GM19238 (cell line): Measurements from ENCODE around the gene TMEM223.
"Not testable (repeated sequence)": the region's sequence is repeated elsewhere in the genome, so short reads cannot be mapped to it uniquely, and the experiment has no call there.

Experiments
- DNase-seq: peaks from one replicate; pipeline ENCODE4 v3.0.0; 2011; ENCODE audit warnings: low spot score; ENCODE audit not compliant: insufficient read length

Gene TMEM223

DNA sequence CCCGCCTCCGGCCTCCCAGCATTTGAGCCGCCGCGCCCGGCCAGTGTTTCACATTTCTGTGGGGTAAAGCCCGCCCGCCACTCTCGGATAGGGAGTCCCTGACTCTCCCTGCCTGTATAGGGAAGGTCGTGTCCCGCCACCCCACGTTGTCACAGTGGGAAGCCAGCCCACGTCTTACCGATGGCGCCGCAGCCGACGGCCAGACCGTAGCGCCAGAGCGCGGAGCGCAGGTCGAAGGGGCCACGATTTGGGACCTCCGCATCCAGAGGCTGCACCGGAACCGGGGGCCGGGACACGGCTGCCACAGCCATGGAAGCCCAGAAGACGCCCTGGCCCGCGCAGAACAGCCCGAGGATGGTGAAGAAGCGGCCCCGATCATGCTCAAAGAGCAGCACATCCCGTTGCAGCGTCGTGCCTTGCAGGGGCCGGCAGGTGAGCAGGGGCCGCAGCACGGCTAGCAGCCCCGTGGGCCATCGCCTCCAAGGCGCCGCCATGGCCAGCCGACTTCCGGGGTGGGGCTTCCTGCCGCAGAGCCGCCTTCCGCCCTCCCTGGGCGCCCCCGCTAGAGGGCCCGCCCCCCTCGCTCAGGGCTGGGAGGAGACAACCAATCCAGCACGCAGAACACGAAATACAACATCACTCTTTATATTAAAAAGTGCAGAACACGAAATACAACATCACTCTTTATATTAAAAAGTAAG, at the start of gene TMEM223:
TSS of gene TMEM223 (minus strand) at position 506 of the 701 bp plus-strand sequence. CDS start at position 494, 12 bp downstream.
- DNase-seq = peak; percentile 91

- not testable (repeated sequence) for DNase-seq
Observed at GRCh38 chr11:62840721-62841360, 49.0 kb upstream of the TMEM223 start.

DNA sequence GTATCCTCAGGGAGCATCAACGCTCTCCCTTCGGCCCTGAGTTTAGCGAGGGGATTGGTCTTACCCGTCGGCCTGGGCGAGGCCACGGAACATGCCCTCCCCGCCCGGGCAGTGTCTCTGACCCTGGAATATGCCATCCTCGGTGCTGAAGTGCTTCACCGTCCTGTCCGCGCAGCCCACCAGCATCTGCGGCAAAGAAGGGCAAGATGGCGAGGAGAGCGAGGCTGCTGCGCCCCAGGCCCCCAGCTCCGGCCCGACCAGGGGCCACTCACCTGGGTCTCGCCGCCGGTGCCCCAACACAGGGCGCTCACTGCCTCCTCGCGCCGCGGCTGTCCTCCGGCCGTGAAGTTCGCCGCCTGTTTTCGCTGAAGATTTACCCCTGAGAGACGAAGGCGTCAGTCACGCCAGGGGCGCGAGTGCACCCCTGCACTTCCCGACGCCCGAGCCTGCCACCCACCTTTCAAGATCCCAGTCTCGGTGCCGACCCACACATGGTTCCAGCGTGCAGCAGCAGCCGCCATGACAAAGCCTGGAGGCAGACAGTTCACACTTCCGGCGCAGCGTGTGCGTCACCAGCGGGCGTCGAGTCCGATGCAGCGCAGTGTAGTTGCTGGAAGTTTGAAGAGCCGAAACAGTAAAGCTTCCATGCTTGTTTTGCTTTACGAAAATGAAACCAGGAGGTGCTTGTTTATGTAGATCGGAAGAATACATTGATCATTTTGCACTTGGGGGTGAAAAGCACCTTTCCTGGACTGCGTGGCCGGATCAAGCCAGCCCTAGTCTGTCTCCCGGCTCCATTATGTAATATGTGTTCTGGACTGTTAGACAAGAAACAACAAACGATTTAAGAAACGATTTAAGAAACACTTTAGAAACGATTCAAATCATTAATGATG, 47.5 kb upstream of the TMEM223 start, which contains the start of gene WDR74:
TSS of gene WDR74 (minus strand) at position 541 of the 896 bp plus-strand sequence. CDS start at position 521, 20 bp downstream.
- DNase-seq = peak; percentile 81

DNA sequence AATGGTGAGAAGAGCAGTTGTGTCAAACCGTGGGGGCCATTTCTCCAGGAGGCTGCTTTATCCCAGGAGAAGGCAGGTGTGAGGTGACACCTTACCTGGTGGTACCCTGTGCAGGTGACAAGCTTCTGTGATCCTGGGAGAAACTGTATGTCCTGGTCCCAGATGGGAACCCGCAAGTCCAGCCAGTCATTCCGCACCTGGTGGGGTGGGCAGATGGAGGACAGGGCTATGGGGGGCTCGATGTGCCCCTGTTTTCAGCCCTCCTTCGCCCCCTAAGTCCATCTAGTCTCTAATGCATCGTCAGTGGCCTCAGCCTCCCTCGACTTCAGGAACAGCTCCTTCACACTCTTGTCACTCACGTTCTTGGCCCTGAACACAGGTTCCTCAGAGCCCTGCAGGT, 43.5 kb upstream of the TMEM223 start:
- no peak for DNase-seq

GRCh38 chr11:62832336-62833234, 40.8 kb upstream of the TMEM223 start, which contains the start of gene TEX54:
TSS of gene TEX54 (minus strand) at chr11:62832841.
- no peak for DNase-seq

DNA sequence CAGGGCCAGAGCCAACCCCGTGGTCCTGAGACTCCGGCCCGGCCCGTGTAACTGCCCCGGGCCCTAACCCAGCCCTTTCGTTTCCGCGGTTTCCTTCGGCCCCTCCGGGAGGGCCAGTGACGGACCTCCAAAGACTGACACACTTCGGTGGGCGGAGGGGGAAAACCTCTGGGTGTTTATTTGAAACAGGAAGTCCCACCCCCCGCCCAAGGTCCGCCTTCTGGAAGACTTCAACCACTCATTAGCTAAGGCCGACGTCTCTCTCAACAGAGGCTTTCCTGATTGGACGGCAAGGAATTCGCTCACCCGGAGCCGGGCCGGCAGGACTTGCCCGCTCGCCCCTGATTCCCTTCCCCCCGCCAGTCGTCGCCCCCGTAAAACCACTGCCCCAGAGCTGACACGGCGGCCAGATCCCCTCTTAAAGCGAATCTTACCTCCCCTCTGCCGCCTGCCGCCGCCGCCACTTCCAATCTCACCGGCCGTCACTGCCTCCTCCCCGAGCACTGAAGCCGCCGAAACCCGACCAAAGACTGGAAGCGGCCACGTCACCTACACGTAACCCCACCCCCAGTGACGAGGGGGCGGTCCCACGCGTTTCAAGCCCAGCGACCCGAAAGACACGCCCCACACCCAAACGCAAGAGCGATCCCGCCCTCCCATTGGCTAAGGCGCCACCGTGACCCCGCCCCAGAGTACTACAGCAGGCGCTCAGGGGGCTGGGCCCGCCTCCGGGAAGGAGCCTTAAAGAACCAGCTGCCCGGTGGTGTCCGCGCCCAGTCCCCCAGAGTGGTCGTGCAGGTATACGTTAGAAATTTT, 39.9 kb upstream of the TMEM223 start, which contains the start of gene STX5:
TSS of gene STX5 (minus strand) at position 532 of the 816 bp plus-strand sequence. CDS start 808 bp downstream, outside the sequence.
- DNase-seq = peak; percentile 91

DNA sequence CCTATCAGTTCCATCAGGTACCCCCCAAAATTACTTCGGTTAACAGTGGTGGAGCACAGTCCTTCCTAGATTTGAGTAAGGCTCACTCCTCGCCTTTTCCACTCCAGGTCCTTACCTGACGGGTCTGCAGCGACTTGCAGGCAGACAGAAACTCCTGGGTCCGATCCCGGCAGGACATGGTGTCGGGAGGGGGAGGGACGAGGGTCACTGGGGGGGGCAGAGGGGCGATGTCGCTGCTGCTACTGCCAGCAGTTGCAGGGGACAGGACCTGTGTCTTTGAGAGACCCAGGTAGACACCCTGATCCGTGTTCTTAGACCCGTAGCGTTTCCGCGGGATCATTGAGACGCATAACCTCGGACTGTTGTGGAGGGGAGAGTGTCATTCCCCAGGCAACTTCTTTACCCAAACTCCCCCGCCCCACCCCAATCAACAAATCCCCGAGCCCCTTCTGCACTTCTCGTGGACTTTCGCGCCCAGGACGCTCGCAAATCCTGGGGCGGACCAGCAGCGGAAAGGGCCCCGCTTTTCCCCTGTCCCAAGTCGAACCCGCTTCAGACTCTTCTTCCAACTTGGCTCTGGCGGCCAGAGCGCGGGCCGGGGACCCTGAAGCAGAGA, 39.2 kb upstream of the TMEM223 start:
- DNase-seq = no peak

- DNase-seq = not testable (repeated sequence)
Observed at GRCh38 chr11:62828130-62828529, 36.3 kb upstream of the TMEM223 start.

GRCh38 chr11:62823677-62824076, 31.9 kb upstream of the TMEM223 start:
- DNase-seq = no peak

- no peak for DNase-seq
Observed at GRCh38 chr11:62817129-62817528, 25.3 kb upstream of the TMEM223 start.

DNA sequence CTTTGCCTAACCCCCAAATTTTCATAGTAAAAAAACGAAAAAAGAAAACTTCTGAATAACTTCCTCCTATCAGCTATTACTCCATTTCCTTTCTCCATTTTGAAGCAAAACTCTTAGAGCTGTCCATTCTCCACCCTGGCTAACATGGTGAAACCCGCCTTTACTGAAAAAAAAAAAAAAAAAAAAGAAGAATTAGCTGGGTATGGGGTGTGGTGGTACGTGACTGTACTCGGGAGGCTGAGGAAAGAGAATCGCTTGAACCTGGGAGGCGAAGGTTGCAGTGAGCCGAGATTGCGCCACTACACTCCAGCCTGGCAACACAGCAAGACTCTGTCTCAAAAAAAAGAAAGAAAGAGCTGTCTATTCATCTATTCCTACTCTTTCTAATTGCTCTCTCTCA, 24.8 kb upstream of the TMEM223 start:
- no peak for DNase-seq

DNA sequence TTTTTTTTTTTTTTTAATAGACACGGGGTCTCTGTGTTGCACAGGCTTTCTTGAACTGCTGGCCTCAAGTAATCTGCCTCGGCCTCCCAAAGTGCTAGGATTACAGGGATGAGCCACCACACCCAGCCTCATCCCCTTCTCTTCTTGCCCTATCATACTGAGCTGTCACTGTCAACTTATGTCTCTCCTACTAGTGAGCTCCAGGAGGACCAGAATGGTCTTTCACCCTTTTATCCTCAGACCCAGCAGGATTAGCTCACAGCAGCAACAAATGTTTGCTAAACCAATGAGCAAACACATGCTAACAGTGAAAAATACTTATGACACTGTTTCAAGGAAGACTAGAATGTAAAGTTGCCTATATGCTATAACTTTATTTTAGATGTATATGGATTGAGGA, 19.9 kb upstream of the TMEM223 start:
- no peak for DNase-seq

- no peak for DNase-seq
Observed at GRCh38 chr11:62810748-62811147, 18.9 kb upstream of the TMEM223 start.

DNA sequence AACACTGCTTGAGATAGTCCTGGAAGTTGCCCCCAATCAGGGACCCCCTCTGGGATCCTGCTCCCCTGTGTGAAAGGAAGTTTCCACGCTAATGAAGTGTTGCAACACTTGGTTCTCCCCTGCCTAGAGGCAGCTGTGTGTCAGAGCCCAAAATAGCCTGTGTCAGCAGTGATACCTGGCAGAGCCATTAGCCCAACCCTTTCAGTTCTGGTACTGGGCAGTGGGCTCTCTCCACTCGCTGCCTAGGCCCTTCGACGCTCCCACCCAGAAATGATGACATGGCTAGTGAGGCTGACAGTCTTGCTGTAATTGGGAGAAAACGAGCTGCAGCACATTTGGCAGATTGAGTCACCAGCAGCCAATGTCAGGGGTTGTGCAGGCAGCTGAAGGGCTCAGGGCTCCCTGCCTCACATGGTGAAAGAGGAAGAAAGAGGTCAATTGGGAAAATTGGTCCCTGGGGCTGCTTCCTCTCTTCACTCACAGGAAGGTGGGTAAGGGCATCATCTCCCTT, 14.9 kb upstream of the TMEM223 start:
- no peak for DNase-seq

DNA sequence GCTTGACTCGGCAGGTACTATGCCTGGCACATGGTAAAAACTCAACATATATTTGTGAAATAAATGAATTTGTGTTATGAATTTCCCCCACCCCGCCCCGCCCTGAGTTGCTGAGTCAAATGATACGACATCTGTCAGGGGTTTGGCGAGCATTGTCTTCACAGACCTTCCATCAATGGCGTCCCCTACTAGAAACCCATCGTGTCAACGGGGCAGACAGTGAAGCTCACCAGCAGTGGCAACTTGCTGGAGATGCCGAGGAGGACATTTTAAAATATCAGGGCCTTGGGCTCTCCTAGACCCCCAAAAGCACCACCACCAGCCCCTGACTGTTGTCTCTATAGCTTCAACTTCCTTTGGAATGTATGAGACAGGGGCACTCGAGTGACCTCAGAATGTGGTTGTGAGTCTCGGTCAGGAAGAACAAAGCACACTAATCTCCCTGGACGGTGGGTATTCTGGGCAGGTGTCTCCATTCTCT, 14.2 kb upstream of the TMEM223 start:
- no peak for DNase-seq

DNA sequence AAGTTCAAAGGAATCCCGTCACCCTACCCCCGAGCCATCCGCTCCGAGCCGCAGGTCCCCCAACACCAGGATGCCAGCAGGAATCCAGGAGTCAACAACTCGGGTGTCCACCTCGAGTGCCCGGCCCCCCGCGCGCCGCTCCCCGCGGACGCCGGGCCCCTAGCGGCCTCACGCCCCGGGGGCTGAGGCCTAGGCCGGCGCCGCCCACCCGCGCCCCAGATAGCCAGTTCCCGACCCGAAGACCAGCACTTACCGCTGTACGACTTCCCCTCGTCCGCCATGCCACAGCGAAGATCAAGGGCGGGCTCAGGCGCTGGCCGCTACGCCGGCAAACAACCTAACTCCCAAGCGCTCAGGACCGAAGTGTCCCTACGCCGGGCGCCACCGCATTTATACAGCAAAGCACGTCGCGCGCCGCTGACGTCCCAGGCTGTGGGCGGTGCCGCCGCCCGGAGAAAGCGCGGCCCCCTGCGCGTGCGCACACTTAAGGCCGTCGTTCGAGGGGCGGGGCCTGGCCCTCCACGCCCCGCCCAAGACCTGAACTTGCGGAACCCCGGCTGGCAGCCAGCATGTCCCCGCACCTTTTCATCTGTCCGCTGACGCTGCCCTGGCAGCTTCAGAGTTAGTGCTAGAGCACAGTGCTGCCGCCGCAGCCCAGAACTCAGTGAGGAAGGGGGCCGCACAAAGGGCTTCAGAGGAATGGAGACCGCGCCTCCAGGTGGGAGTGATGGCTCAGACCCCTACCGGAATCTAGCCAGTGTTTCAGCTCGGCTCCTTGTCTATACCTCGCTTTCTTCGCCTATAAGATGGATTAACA, 13.5 kb upstream of the TMEM223 start, which contains the start of gene NXF1:
TSS of gene NXF1 (minus strand) at position 365 of the 817 bp plus-strand sequence. CDS start at position 281, 84 bp downstream.
- DNase-seq = peak; percentile 95

GRCh38 chr11:62804310-62805075, 12.7 kb upstream of the TMEM223 start:
- DNase-seq = no peak
